Stimulated activated naive B cell treated with anti-CD40 and anti-IgM and Interleukin-4, amounts not matched to agents 10 μg/mL and 1 μg/mL and 100 μg/mL, for 72 hours (primary cell): ENCODE results near the gene NXNL1.
A peak's percentile ranks its signal among the peaks of the same experiment; 100 is the strongest.

ENCODE experiments used
- ATAC-seq, 2 donors: fragments of 150-1000 bp; cut with Tn5 transposase; replicated peaks; 2 replicates each; pipeline ENCODE4 v1.10.0; 2021; ENCODE audit warnings: moderate library complexity in 1 of 2
- DNase-seq: peaks from one replicate; pipeline ENCODE4 v3.0.0; 2021
- H3K27ac Mint-ChIP-seq: one replicate; pipeline ENCODE4 v1.8.0; 2022; ENCODE audit warnings: mild to moderate bottlenecking, mixed read lengths
- H3K27me3 Mint-ChIP-seq, 2 donors: one replicate each; pipeline ENCODE4 v1.8.0; 2022; ENCODE audit warnings: mixed read lengths in 2 of 2
- H3K36me3 Mint-ChIP-seq, 2 donors: one replicate each; pipeline ENCODE4 v1.8.0; 2022; ENCODE audit warnings: mixed read lengths in 2 of 2, mild to moderate bottlenecking in 1 of 2
- H3K4me1 Mint-ChIP-seq, 2 donors: one replicate each; pipeline ENCODE4 v1.8.0; 2022; ENCODE audit warnings: mixed read lengths in 2 of 2, mild to moderate bottlenecking in 1 of 2
- H3K4me3 Mint-ChIP-seq, 2 donors: one replicate each; pipeline ENCODE4 v1.8.0; 2022; ENCODE audit warnings: mild to moderate bottlenecking in 2 of 2, mixed read lengths in 2 of 2, moderate library complexity in 1 of 2
- H3K9me3 Mint-ChIP-seq, 2 donors: one replicate each; pipeline ENCODE4 v1.8.0; 2022; ENCODE audit warnings: mixed read lengths in 2 of 2, mild to moderate bottlenecking in 1 of 2

NXNL1 gene

DNA sequence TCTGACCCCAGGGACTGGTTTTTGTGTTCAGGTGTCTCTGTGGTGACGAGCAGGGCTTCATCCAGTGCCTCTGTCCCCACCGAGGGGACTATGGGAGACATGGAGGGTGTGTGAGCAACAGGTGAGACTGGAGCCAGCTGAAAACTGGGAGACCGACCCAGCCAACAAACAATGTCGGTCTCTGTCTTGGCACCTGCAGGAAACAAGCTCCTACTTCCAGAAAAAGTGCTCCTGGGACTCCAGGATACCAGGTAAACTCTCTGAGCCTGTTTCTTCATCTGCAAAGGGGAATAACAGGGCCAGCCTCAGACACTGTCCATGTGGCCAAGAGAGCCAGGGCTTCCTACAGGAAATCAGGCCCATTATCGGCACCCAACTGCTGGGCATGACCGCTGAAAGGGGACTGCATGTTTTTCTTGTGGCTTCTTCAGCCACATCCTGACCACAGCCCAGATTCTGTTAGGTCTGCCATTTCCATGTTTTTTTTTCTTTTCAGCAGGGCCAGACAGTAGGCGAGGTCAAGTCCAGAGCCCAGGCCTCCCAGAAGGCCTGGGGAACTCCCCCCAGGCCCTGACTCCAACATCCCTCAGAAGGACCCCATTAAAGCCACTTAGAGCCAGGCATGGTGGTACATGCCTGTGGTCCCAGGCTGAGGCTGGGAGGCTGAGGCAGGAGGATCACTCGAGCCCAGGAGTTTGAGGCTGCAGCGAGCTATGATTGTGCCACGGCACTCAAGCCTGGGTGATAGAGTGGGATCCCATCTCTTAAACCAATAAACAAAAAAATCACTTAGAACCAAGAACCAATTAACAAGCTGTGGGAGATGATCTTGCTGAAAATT is 54.5 kb downstream of the NXNL1 start:
- Mint-ChIP-seq H3K9me3 (no peaks in the 10 kb centered on the region), H3K4me1 (peaks cover 34 to 46% of the 10 kb centered on the region in 2 donors), H3K4me3 (peak overlapping the region; percentile 87 to 96), H3K27me3 (no peaks in the 10 kb centered on the region), H3K36me3 (peaks cover 21 to 34% of the 10 kb centered on the region in 2 donors), H3K27ac (peak overlapping the region; percentile 97)
- DNase-seq (no peak), ATAC-seq (peak; percentile 1 to 3)
